ENCODE measurements around the gene EMX1.

- TF ChIP-seq CTCF (IDR thresholded peaks at IDR 0.05) (no peak), POLR2A (IDR thresholded peaks at IDR 0.05) (no peak), POLR2AphosphoS5 (IDR thresholded peaks at IDR 0.05) (no peak)
These were observed 25.0 kb downstream of the EMX1 start for GRCh38 chr2:72942293-72942692.
